GM12891 (cell line): ENCODE data around the gene SDF4.

ENCODE experiments used
- POLR2A ChIP-seq: IDR thresholded peaks from 2 replicates; pipeline ENCODE4 v1.6.1; 2011; ENCODE audit warnings: low read depth, low read length, control low read depth
- POLR2AphosphoS5 ChIP-seq: IDR thresholded peaks from 2 replicates; pipeline ENCODE4 v1.6.1; 2011; ENCODE audit warnings: low read depth, low read length, control low read depth
- POU2F2 ChIP-seq: IDR thresholded peaks from 2 replicates; pipeline ENCODE4 v1.6.1; 2011; ENCODE audit warnings: low read depth, mild to moderate bottlenecking, control low read depth, low read length, moderate library complexity
- SPI1 ChIP-seq: IDR thresholded peaks from 2 replicates; pipeline ENCODE4 v1.6.1; 2011; ENCODE audit warnings: low read depth, low read length, control low read depth
- TAF1 ChIP-seq: IDR thresholded peaks from 2 replicates; pipeline ENCODE4 v1.6.1; 2011; ENCODE audit warnings: low read depth, low read length, control low read depth

GRCh38 chr1:1235016-1235744 is 3.4 kb upstream of the SDF4 start:
- peak; percentile 25; the same call in 1 of the 2 replicates for TF ChIP-seq POLR2AphosphoS5
- no peak for TF ChIP-seq TAF1
- no peak for TF ChIP-seq POLR2A
- TF ChIP-seq SPI1: no peak
- TF ChIP-seq POU2F2: no peak
